Psoas muscle (tissue), 8 donors: ENCODE measurements around the gene RPS6KL1. TPM values are rescaled to one million over a fixed set of nuclear protein-coding genes. Genes with fewer than 3 reads are reported as not detected.
"Not testable (repeated sequence)": the region's sequence is repeated elsewhere in the genome, so short reads cannot be mapped to it uniquely, and the experiment has no call there.

ENCODE experiments used
- ATAC-seq, 4 donors: fragments of 200-7000 bp; cut with Tn5 transposase; one replicate each; pipeline ENCODE4 v1.9.1; 2020; ENCODE audit warnings: moderate library complexity in 3 of 4, mild to moderate bottlenecking in 2 of 4
- DNase-seq, 2 donors: peaks; one replicate each; pipeline ENCODE4 v3.0.0-alpha.2; 2020
- H3K27ac ChIP-seq: fragments of 200-600 bp; one replicate; pipeline ENCODE4 v1.8.0; 2022
- H3K27me3 ChIP-seq, 3 donors: fragments of 200-600 bp in 1 of 3; one replicate each; pipeline versions ENCODE4 v1.6.1 to v1.8.0; 2013 to 2022; ENCODE audit warnings: low read length in 2 of 3, mild to moderate bottlenecking in 2 of 3, moderate library complexity in 1 of 3; ENCODE audit not compliant: insufficient read depth in 3 of 3
- H3K36me3 ChIP-seq, 2 donors: fragments of 200-600 bp in 1 of 2; one replicate each; pipeline versions ENCODE4 v1.6.1 to v1.8.0; 2013 to 2022; ENCODE audit warnings: low read depth in 1 of 2, mild to moderate bottlenecking in 1 of 2, moderate library complexity in 1 of 2; ENCODE audit not compliant: insufficient read depth in 1 of 2
- H3K4me1 ChIP-seq: fragments of 200-600 bp; one replicate; pipeline ENCODE4 v1.8.0; 2022
- H3K4me3 ChIP-seq: fragments of 200-600 bp; one replicate; pipeline ENCODE4 v1.8.0; 2022; ENCODE audit warnings: mild to moderate bottlenecking
- H3K9me3 ChIP-seq: fragments of 200-600 bp; one replicate; pipeline ENCODE4 v1.8.0; 2022
- WGBS, 3 donors: extraction: QIAGEN DNeasy Blood & Tissue Kit; methylation state at CpG; one replicate each; pipeline versions ENCODE4 v1.1.6 to v1.1.7; 2013; 5-methylcytosine and 5-hydroxymethylcytosine counted together
- intact Hi-C, 2 donors: fragments of 100-400 bp; cut with DNase I; formaldehyde crosslinking; loops; one replicate each; pipeline versions ENCODE4 v1.11.0 to v1.14.2; 2022
- polyA plus RNA-seq, 3 donors: library from polyadenylated mRNA; stranded (reverse); fragments of 200-250 nt; gene quantifications; one replicate each; pipeline ENCODE4 v1.2.3, GENCODE V29; 2013
- total RNA-seq, 4 donors: library from RNA; stranded (reverse); fragmentation: NEBNext Ultra II Directional in 2 of 4; extraction: Animal tissue kit (Norgen Biotek cat#: 25700) in 2 of 4; gene quantifications; one replicate each; pipeline versions ENCODE4 v1.2.1 to v1.2.4, GENCODE V29; 2021 to 2023
- TF ChIP-seq, protein P1 (sequence below): fragments of 200-600 bp; IDR thresholded peaks from one replicate; pipeline ENCODE4 v1.8.0; 2022; ENCODE audit warnings: antibody characterized with exemption
- donor health status: healthy with polysubstance abuse.
- donor health status: DM: no; HTN: no; CAD: no; lungs with moderate emphysema.
- donor health status: Bipolar disorder and iron deficiency.
- donor health status: healthy.
- donor health status: DM: yes; HTN: yes; CAD: no.
- donor health status: DM: no; HTN: no; CAD: no.
- donor health status: DM: no; HTN: no; CAD: no.
- donor health status: DM: yes; HTN: yes; CAD: no.

RPS6KL1 gene
- total and polyA plus RNA-seq, 7 donors, result 9.4 to 34.1 (median 25.6) TPM

GRCh38 chr14:74934476-74935359 lies 11.7 kb upstream of the RPS6KL1 start:
- intact Hi-C loops, result no loop called here
- TF ChIP-seq, protein P1, sequence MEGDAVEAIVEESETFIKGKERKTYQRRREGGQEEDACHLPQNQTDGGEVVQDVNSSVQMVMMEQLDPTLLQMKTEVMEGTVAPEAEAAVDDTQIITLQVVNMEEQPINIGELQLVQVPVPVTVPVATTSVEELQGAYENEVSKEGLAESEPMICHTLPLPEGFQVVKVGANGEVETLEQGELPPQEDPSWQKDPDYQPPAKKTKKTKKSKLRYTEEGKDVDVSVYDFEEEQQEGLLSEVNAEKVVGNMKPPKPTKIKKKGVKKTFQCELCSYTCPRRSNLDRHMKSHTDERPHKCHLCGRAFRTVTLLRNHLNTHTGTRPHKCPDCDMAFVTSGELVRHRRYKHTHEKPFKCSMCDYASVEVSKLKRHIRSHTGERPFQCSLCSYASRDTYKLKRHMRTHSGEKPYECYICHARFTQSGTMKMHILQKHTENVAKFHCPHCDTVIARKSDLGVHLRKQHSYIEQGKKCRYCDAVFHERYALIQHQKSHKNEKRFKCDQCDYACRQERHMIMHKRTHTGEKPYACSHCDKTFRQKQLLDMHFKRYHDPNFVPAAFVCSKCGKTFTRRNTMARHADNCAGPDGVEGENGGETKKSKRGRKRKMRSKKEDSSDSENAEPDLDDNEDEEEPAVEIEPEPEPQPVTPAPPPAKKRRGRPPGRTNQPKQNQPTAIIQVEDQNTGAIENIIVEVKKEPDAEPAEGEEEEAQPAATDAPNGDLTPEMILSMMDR, result no peak
- 48 to 62% (median 55%) methylated on average over 25 to 26 of the region's 26 CpGs for WGBS, 3 donors
- no peak for DNase-seq
- no peaks in the 10 kb centered on the region for H3K36me3 ChIP-seq
- no peaks in the 10 kb centered on the region for H3K9me3 ChIP-seq
- H3K27me3 ChIP-seq, result no peaks in the 10 kb centered on the region
- ATAC-seq, result peak; percentile 62 to 81 (median 66)
- peak overlapping the region; percentile 22 for H3K4me3 ChIP-seq
- H3K27ac ChIP-seq, result peak overlapping the region; percentile 72
- H3K4me1 ChIP-seq, result peaks cover 42% of the 10 kb centered on the region

- Histone ChIP-seq H3K27me3 (no peaks in the 10 kb centered on the region), H3K36me3 (no peaks in the 10 kb centered on the region), H3K4me1 (peaks cover 35% of the 10 kb centered on the region), H3K9me3 (no peaks in the 10 kb centered on the region), H3K27ac (peak overlapping the region; percentile 72), H3K4me3 (peak overlapping the region; percentile 22)
- DNase-seq (peak in 1 of 2 donors; percentile 19), ATAC-seq (peak; percentile 83 to 90 (median 86))
- 34 to 45% (median 43%) methylated on average over 4 of the region's 4 CpGs for WGBS, 3 donors
- TF ChIP-seq, protein P1, result no peak
- intact Hi-C loops, result no loop called here
Measured at GRCh38 chr14:74934041-74934440, 11.0 kb upstream of the RPS6KL1 start.

DNA sequence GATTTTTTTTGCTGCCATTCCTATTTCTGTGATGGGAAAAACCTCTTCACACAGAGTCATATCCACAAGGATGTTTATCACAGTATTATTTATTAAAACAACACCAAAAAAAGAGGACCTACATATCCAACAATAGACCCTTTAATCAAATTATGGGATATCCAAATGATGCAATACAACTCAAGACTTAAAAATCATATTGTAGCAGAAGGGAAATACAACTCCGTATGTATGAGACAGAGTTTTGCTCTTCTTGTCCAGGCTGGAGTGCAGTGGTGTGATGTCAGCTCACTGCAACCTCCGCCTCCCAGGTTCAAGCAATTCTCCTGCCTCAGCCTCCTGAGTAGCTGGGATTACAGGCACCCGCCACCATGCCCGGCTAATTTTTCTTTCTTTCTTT lies 9.9 kb upstream of the RPS6KL1 start:
- H3K4me3 ChIP-seq, intact Hi-C loops, H3K27me3 ChIP-seq, DNase-seq, ATAC-seq, H3K9me3 ChIP-seq, H3K36me3 ChIP-seq: not testable (repeated sequence)
- 61 to 77% (median 70%) methylated on average over 4 of the region's 4 CpGs for WGBS, 3 donors
- H3K4me1 ChIP-seq, result peaks cover 29% of the 10 kb centered on the region
- H3K27ac ChIP-seq, result peak overlapping the region; percentile 72

DNA sequence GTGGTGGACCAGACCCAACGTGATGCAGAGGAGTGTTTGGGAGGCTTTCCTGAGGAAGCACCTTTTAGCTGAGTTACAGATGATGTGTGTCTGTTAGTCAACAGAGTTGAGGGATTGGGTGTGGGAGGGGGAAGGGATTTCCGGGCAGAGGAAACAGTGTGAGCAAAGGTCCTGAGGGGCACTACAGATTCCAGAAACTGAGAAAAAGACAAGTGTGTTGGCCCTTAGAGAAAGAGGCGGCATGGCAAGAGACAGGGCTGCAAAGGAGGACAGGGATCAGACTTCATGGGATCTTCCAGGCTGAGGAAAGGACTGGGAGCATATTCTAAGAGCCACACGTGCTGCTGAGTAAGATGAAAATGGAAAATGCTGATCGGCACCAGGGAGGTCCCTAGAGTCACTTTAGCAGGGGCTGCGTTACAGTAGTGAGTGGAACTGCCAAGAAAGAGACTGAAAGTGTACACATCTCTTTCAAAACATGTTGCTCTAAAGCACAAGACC lies 9.4 kb upstream of the RPS6KL1 start:
- 25 to 40% (median 36%) methylated on average over 6 of the region's 6 CpGs for WGBS, 3 donors
- intact Hi-C loops, result no loop called here
- DNase-seq (peak in 1 of 2 donors; percentile 26), ATAC-seq (peak in 1 of 4 donors; percentile 44)
- H3K27ac ChIP-seq, result peak overlapping the region; percentile 72
- no peak overlapping the region for H3K4me3 ChIP-seq
- H3K9me3 ChIP-seq, result no peaks in the 10 kb centered on the region
- H3K36me3 ChIP-seq, result no peaks in the 10 kb centered on the region
- no peaks in the 10 kb centered on the region for H3K27me3 ChIP-seq
- TF ChIP-seq, protein P1, result no peak
- H3K4me1 ChIP-seq, result peaks cover 29% of the 10 kb centered on the region

GRCh38 chr14:74931744-74932143 lies 8.7 kb upstream of the RPS6KL1 start:
- peak overlapping the region; percentile 27 for H3K27ac ChIP-seq
- H3K9me3 ChIP-seq, ATAC-seq, H3K27me3 ChIP-seq, intact Hi-C loops, H3K4me3 ChIP-seq, H3K36me3 ChIP-seq, DNase-seq: not testable (repeated sequence)
- 86 to 89% (median 87%) methylated on average over 8 to 9 of the region's 9 CpGs for WGBS, 3 donors
- peaks cover 29% of the 10 kb centered on the region for H3K4me1 ChIP-seq
